HEK293 (cell line): ENCODE measurements around the gene GSTA5.

Experiments used
- CTCF ChIA-PET: fragments of 350-600 bp; formaldehyde crosslinking; extraction: SDS; loops from one replicate; lab custom pipeline; 2021; ENCODE audit warnings: antibody characterized with exemption; lab: Yijun Ruan, JAX
- POLR2A ChIA-PET: fragments of 300-600 bp; formaldehyde crosslinking; extraction: SDS; loops from one replicate; lab custom pipeline; 2020; ENCODE audit warnings: antibody characterized with exemption, inconsistent platforms; lab: Yijun Ruan, JAX
- H3K27ac ChIP-seq: fragments of 200-500 bp; sonication (Bioruptor generic); 2 replicates; pipeline ENCODE4 v1.5.1; 2014; ENCODE audit warnings: low read depth, low read length, control low read depth, inconsistent platforms; ENCODE audit errors: extremely low read depth
- H3K36me3 ChIP-seq, 2 experiments: fragments of 200-500 bp in 1 of 2; sonication (Bioruptor generic) in 1 of 2; 1 replicate in 1 of 2; 2 replicates in 1 of 2; pipeline ENCODE4 v1.5.1; 2014 to 2017; ENCODE audit warnings: inconsistent platforms in 2 of 2, low read length in 2 of 2; ENCODE audit not compliant: control insufficient read depth in 2 of 2, insufficient read depth in 1 of 2
- H3K4me1 ChIP-seq: fragments of 200-500 bp; sonication (Bioruptor generic); 2 replicates; pipeline ENCODE4 v1.5.1; 2014; ENCODE audit warnings: mild to moderate bottlenecking, low read length, inconsistent platforms; ENCODE audit not compliant: control insufficient read depth, insufficient read depth
- H3K4me3 ChIP-seq: 2 replicates; pipeline ENCODE4 v1.5.1; 2011; ENCODE audit warnings: low read depth, mild to moderate bottlenecking, control low read depth, low read length, moderate library complexity
- H3K9me3 ChIP-seq: fragments of 200-500 bp; sonication (Bioruptor generic); 2 replicates; pipeline ENCODE4 v1.5.1; 2014; ENCODE audit warnings: low read depth, low read length, inconsistent platforms; ENCODE audit not compliant: control insufficient read depth, insufficient read depth
- EGR2 ChIP-seq: fragments of 450-650 bp; formaldehyde crosslinking; IDR thresholded peaks from 2 replicates; pipeline ENCODE4 v1.5.1; 2016; ENCODE audit warnings: low read depth, missing biosample characterization, missing genetic modification characterization
- SETDB1 ChIP-seq: IDR thresholded peaks from one replicate; pipeline ENCODE4 v1.6.1; 2017; ENCODE audit warnings: mild to moderate bottlenecking, low read length, moderate library complexity, mixed read lengths; ENCODE audit not compliant: insufficient read length
- TCF7L2 ChIP-seq: IDR thresholded peaks from 2 replicates; pipeline ENCODE4 v1.6.1; 2011; ENCODE audit warnings: low read depth, mild to moderate bottlenecking, inconsistent platforms, low read length, moderate library complexity, borderline replicate concordance
- ZNF140 ChIP-seq: fragments of 450-650 bp; formaldehyde crosslinking; IDR thresholded peaks from 2 replicates; pipeline ENCODE4 v1.5.1; 2016; ENCODE audit warnings: missing biosample characterization, missing genetic modification characterization
- ZNF202 ChIP-seq: fragments of 450-650 bp; formaldehyde crosslinking; IDR thresholded peaks from 2 replicates; pipeline ENCODE4 v1.5.1; 2016; ENCODE audit warnings: missing biosample characterization, missing genetic modification characterization, borderline replicate concordance
- ZNF223 ChIP-seq: fragments of 450-650 bp; formaldehyde crosslinking; IDR thresholded peaks from 2 replicates; pipeline ENCODE4 v1.5.1; 2016; ENCODE audit warnings: missing biosample characterization, missing genetic modification characterization
- ZNF24 ChIP-seq: fragments of 450-650 bp; formaldehyde crosslinking; IDR thresholded peaks from 2 replicates; pipeline ENCODE4 v1.5.1; 2016; ENCODE audit warnings: missing biosample characterization, missing genetic modification characterization
- ZNF274 ChIP-seq, 2 experiments: fragments of 200-500 bp in 1 of 2; fragments of 450-650 bp in 1 of 2; sonication (Bioruptor generic) in 1 of 2; formaldehyde crosslinking in 1 of 2; IDR thresholded peaks; 2 replicates each; pipeline versions ENCODE4 v1.5.1 to v1.6.1; 2014 to 2016; ENCODE audit warnings: borderline replicate concordance in 1 of 2, inconsistent platforms in 1 of 2, low read length in 1 of 2, missing biosample characterization in 1 of 2, missing genetic modification characterization in 1 of 2
- ZNF350 ChIP-seq: fragments of 450-650 bp; formaldehyde crosslinking; IDR thresholded peaks from 2 replicates; pipeline ENCODE4 v1.5.0; 2017; ENCODE audit warnings: missing biosample characterization, mild to moderate bottlenecking, missing genetic modification characterization
- ZNF354C ChIP-seq: fragments of 450-650 bp; formaldehyde crosslinking; IDR thresholded peaks from 2 replicates; pipeline ENCODE4 v1.5.1; 2016; ENCODE audit warnings: missing biosample characterization, missing genetic modification characterization, low read depth, borderline replicate concordance
- ZNF514 ChIP-seq: fragments of 450-650 bp; formaldehyde crosslinking; IDR thresholded peaks from 2 replicates; pipeline ENCODE4 v1.5.1; 2016; ENCODE audit warnings: missing biosample characterization, missing genetic modification characterization
- ZNF600 ChIP-seq: fragments of 450-650 bp; formaldehyde crosslinking; IDR thresholded peaks from 2 replicates; pipeline ENCODE4 v1.5.1; 2016; ENCODE audit warnings: missing biosample characterization, missing genetic modification characterization
- ZNF76 ChIP-seq: fragments of 450-650 bp; formaldehyde crosslinking; IDR thresholded peaks from 2 replicates; pipeline ENCODE4; 2016; ENCODE audit warnings: low read depth, missing biosample characterization, missing genetic modification characterization, borderline replicate concordance
- ZNF837 ChIP-seq: fragments of 450-650 bp; formaldehyde crosslinking; IDR thresholded peaks from 2 replicates; pipeline ENCODE4 v1.5.1; 2016; ENCODE audit warnings: missing biosample characterization, missing genetic modification characterization
- TF ChIP-seq, protein P1 (sequence below): fragments of 450-650 bp; formaldehyde crosslinking; IDR thresholded peaks from 2 replicates; pipeline ENCODE4 v1.5.1; 2016; ENCODE audit warnings: missing biosample characterization, missing genetic modification characterization
- TF ChIP-seq, protein P2 (sequence below): fragments of 450-650 bp; formaldehyde crosslinking; IDR thresholded peaks from 2 replicates; pipeline ENCODE4 v1.5.1; 2017; ENCODE audit warnings: missing biosample characterization, missing genetic modification characterization
- TF ChIP-seq, protein P3 (sequence below): fragments of 450-650 bp; formaldehyde crosslinking; IDR thresholded peaks from 2 replicates; pipeline ENCODE4 v1.5.1; 2016; ENCODE audit warnings: missing biosample characterization, missing genetic modification characterization
- TF ChIP-seq, protein P4 (sequence below): fragments of 450-650 bp; IDR thresholded peaks from 2 replicates; pipeline ENCODE4 v1.5.1; 2018; ENCODE audit warnings: missing biosample characterization, mild to moderate bottlenecking, missing genetic modification characterization
- TF ChIP-seq, protein P5 (sequence below): fragments of 450-650 bp; IDR thresholded peaks from 2 replicates; pipeline ENCODE4 v1.5.1; 2018; ENCODE audit warnings: missing biosample characterization, missing genetic modification characterization

The GSTA5 gene

DNA sequence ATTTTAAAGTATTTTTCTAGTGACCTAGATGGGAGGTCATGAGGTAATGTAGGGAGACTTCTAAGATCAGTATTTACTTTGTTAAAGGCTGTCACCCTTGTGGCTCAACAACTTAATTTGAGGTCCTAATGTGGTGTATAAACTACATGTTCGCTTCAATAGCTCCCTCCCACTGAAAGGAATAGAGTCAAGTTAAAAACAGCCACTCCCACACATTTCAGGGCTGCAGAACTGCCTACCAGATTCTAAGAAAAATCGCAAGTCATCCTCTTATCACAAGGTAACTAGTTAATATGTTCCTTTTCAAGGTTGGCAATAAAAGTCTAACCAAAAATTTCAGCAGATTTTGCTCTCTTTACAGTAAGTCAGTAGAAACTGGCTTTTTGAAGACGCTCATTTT lies 52.1 kb downstream of the GSTA5 start:
- no peaks in the 10 kb centered on the region for H3K9me3 ChIP-seq
- ChIA-PET CTCF (no interaction called here), POLR2A (no interaction called here)
- no peak overlapping the region for H3K4me3 ChIP-seq
- no peaks in the 10 kb centered on the region for H3K4me1 ChIP-seq
- no peaks in the 10 kb centered on the region for H3K36me3 ChIP-seq
- no peak overlapping the region for H3K27ac ChIP-seq
- peak; percentile 49; the same call in 1 of the 2 replicates for TF ChIP-seq EGR2 (tag by site-specific recombination)
- no peak for TF ChIP-seq ZNF140 (tag by site-specific recombination)

DNA sequence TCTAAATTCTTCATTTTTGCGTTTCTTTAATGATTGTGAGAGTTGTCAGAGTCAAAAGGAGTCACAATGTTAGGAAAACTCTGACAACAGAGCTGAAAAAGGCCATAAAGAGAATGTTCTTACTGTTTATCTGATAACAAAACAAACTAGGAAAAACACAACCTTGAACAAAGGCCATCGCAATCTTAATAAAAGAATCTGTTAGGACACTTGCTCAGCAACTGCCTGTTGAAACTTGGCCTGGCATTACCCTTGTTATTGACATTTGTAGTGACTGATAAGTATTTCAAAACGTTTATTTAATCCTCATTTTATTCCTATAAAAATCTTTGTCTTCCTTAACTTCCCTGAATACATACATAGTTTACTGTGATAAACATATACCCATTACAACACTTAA lies 52.7 kb downstream of the GSTA5 start:
- Histone ChIP-seq H3K9me3 (no peaks in the 10 kb centered on the region), H3K4me3 (no peak overlapping the region), H3K27ac (no peak overlapping the region), H3K36me3 (no peaks in the 10 kb centered on the region), H3K4me1 (no peaks in the 10 kb centered on the region)
- TF ChIP-seq ZNF350 (tag by site-specific recombination) (no peak), ZNF274 (IDR thresholded peaks at IDR 0.05; ENCODE audit: low read length) (no peak), ZNF274 (tag by site-specific recombination; IDR thresholded peaks at IDR 0.05; ENCODE audit: borderline replicate concordance) (no peak)
- TF ChIP-seq, protein P1, sequence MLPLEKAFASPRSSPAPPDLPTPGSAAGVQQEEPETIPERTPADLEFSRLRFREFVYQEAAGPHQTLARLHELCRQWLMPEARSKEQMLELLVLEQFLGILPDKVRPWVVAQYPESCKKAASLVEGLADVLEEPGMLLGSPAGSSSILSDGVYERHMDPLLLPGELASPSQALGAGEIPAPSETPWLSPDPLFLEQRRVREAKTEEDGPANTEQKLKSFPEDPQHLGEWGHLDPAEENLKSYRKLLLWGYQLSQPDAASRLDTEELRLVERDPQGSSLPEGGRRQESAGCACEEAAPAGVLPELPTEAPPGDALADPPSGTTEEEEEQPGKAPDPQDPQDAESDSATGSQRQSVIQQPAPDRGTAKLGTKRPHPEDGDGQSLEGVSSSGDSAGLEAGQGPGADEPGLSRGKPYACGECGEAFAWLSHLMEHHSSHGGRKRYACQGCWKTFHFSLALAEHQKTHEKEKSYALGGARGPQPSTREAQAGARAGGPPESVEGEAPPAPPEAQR = no peak
- POLR2A ChIA-PET = no interaction called here
- CTCF ChIA-PET = no interaction called here

DNA sequence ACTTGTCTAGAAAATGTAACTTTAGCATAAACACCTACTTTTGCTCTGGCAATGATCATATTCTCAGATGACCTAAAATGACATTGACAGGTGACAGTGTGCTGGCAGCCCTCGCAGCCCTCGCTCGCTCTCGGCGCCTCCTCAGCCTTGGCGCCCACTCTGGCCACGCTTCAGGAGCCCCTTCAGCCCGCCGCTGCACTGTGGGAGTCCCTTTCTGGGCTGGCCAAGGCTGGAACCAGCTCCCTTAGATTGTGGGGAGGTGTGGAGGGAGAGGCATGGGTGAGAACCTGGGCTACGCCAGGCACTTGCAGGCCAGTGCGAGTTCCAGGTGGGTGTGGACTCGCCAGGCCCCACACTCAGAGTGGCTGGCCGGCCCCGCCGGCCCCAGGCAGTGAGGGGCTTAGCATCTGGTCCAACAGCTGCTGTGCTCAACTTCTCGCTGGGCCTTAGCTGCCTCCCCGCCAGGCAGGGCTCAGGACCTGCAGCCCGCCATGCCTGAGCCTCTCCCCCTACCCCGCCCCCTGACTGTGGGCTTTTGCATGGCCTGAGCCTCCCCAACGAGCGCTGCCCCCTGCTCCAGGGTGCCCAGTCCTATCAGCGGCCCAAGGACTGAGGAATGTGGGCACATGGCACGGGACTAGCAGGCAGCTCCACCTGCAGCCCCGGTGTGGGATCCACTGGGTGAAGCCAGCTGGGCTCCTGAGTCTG lies 54.2 kb downstream of the GSTA5 start:
- Histone ChIP-seq H3K9me3 (no peaks in the 10 kb centered on the region), H3K4me1 (no peaks in the 10 kb centered on the region), H3K4me3 (no peak overlapping the region), H3K27ac (no peak overlapping the region), H3K36me3 (no peaks in the 10 kb centered on the region)
- POLR2A ChIA-PET = no interaction called here
- CTCF ChIA-PET = interaction anchor here (0.6 kb wide), 1 partner anchor 12 kb away, joined by 3 read pairs; no protein-coding TSS in a partner anchor
- TF ChIP-seq ZNF76 (tag by site-specific recombination) (no peak), ZNF223 (tag by site-specific recombination) (no peak), ZNF350 (tag by site-specific recombination) (no peak), ZNF202 (tag by site-specific recombination) (no peak), SETDB1 (no peak), TCF7L2 (no peak), ZNF837 (tag by site-specific recombination) (no peak), ZNF514 (tag by site-specific recombination) (no peak), ZNF24 (no peak), ZNF600 (tag by site-specific recombination) (no peak), ZNF354C (tag by site-specific recombination) (no peak)
- TF ChIP-seq, protein P2, sequence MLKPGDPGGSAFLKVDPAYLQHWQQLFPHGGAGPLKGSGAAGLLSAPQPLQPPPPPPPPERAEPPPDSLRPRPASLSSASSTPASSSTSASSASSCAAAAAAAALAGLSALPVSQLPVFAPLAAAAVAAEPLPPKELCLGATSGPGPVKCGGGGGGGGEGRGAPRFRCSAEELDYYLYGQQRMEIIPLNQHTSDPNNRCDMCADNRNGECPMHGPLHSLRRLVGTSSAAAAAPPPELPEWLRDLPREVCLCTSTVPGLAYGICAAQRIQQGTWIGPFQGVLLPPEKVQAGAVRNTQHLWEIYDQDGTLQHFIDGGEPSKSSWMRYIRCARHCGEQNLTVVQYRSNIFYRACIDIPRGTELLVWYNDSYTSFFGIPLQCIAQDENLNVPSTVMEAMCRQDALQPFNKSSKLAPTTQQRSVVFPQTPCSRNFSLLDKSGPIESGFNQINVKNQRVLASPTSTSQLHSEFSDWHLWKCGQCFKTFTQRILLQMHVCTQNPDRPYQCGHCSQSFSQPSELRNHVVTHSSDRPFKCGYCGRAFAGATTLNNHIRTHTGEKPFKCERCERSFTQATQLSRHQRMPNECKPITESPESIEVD (tag by site-specific recombination) = no peak
- TF ChIP-seq, protein P3, sequence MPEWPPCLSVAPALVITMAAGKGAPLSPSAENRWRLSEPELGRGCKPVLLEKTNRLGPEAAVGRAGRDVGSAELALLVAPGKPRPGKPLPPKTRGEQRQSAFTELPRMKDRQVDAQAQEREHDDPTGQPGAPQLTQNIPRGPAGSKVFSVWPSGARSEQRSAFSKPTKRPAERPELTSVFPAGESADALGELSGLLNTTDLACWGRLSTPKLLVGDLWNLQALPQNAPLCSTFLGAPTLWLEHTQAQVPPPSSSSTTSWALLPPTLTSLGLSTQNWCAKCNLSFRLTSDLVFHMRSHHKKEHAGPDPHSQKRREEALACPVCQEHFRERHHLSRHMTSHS = no peak
- TF ChIP-seq, protein P4, sequence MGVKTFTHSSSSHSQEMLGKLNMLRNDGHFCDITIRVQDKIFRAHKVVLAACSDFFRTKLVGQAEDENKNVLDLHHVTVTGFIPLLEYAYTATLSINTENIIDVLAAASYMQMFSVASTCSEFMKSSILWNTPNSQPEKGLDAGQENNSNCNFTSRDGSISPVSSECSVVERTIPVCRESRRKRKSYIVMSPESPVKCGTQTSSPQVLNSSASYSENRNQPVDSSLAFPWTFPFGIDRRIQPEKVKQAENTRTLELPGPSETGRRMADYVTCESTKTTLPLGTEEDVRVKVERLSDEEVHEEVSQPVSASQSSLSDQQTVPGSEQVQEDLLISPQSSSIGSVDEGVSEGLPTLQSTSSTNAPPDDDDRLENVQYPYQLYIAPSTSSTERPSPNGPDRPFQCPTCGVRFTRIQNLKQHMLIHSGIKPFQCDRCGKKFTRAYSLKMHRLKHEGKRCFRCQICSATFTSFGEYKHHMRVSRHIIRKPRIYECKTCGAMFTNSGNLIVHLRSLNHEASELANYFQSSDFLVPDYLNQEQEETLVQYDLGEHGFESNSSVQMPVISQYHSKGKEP (tag by site-specific recombination) = no peak
- TF ChIP-seq, protein P5, sequence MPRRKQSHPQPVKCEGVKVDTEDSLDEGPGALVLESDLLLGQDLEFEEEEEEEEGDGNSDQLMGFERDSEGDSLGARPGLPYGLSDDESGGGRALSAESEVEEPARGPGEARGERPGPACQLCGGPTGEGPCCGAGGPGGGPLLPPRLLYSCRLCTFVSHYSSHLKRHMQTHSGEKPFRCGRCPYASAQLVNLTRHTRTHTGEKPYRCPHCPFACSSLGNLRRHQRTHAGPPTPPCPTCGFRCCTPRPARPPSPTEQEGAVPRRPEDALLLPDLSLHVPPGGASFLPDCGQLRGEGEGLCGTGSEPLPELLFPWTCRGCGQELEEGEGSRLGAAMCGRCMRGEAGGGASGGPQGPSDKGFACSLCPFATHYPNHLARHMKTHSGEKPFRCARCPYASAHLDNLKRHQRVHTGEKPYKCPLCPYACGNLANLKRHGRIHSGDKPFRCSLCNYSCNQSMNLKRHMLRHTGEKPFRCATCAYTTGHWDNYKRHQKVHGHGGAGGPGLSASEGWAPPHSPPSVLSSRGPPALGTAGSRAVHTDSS = no peak
